Spleen (tissue), 11 donors: Measurements from ENCODE around the gene THAP7. TPM values are rescaled to one million over a fixed set of nuclear protein-coding genes. Genes with fewer than 3 reads are reported as not detected.

Experiments used
- DNase-seq: peaks from one replicate; pipeline ENCODE4 v3.0.0-alpha.2; 2020
- H3K27ac ChIP-seq, 8 donors: fragments of 200-600 bp; sonication (generic) in 7 of 8; 1 replicate in 4 of 8; 2 replicates in 4 of 8; pipeline versions ENCODE4 v1.5.0 to v1.8.0; 2016 to 2021; ENCODE audit warnings: inconsistent platforms in 4 of 8, mild to moderate bottlenecking in 4 of 8, moderate library complexity in 1 of 8
- H3K27me3 ChIP-seq, 7 donors: fragments of 200-600 bp; sonication (generic) in 6 of 7; replicated peaks in 1 of 7; 1 replicate in 4 of 7; 2 replicates in 3 of 7; pipeline versions ENCODE4 v1.5.0 to v1.8.0; 2016 to 2021; ENCODE audit warnings: inconsistent platforms in 3 of 7, mild to moderate bottlenecking in 1 of 7
- H3K36me3 ChIP-seq, 6 donors: fragments of 200-600 bp; sonication (generic) in 5 of 6; 1 replicate in 4 of 6; 2 replicates in 2 of 6; pipeline versions ENCODE4 v1.5.0 to v1.8.0; 2016 to 2021; ENCODE audit warnings: inconsistent platforms in 2 of 6
- H3K4me1 ChIP-seq, 6 donors: fragments of 200-600 bp; sonication (generic) in 5 of 6; 1 replicate in 3 of 6; 2 replicates in 3 of 6; pipeline versions ENCODE4 v1.5.0 to v1.8.0; 2016 to 2021; ENCODE audit warnings: inconsistent platforms in 3 of 6
- H3K4me3 ChIP-seq, 8 donors: fragments of 200-600 bp; sonication (generic) in 7 of 8; 1 replicate in 4 of 8; 2 replicates in 4 of 8; pipeline versions ENCODE4 v1.5.0 to v1.8.0; 2016 to 2021; ENCODE audit warnings: inconsistent platforms in 4 of 8, mild to moderate bottlenecking in 4 of 8, moderate library complexity in 2 of 8
- H3K9me3 ChIP-seq, 8 donors: fragments of 200-600 bp; sonication (generic) in 7 of 8; 1 replicate in 4 of 8; 2 replicates in 4 of 8; pipeline versions ENCODE4 v1.5.0 to v1.8.0; 2016 to 2021; ENCODE audit warnings: inconsistent platforms in 4 of 8
- POLR2A ChIP-seq, 3 donors: fragments of 450-650 bp; IDR thresholded peaks; one replicate each; pipeline ENCODE4 v1.5.1; 2017; ENCODE audit warnings: antibody characterized with exemption in 3 of 3, mild to moderate bottlenecking in 1 of 3
- POLR2AphosphoS5 ChIP-seq, 3 donors: sonication (generic); formaldehyde crosslinking; IDR thresholded peaks; one replicate each; pipeline ENCODE4 v1.5.1; 2017; ENCODE audit warnings: antibody characterized with exemption in 3 of 3
- WGBS, 5 donors: extraction: QIAGEN DNeasy Blood & Tissue Kit in 3 of 5; methylation state at CpG; one replicate each; pipeline versions ENCODE4 v1.1.5 to v1.1.7; 2013 to 2018; 5-methylcytosine and 5-hydroxymethylcytosine counted together
- intact Hi-C: fragments of 100-400 bp; cut with DNase I; formaldehyde crosslinking; loops from one replicate; pipeline ENCODE4 v1.15.0; 2023; ENCODE audit warnings: low total_unique reads
- polyA plus RNA-seq, 3 donors: library from polyadenylated mRNA; stranded (reverse); fragments of 200-250 nt; gene quantifications; one replicate each; pipeline ENCODE4 v1.2.1, GENCODE V29; 2013
- total RNA-seq, 7 donors: library from RNA; depleted of rRNA in 3 of 7; stranded (reverse); fragments of >200 nt in 3 of 7; fragmentation: NEBNext Ultra II Directional in 4 of 7; extraction: Animal tissue kit (Norgen Biotek cat#: 25700) in 4 of 7; gene quantifications; one replicate each; pipeline versions ENCODE4 v1.1.0 to v1.2.1, GENCODE V29; 2016 to 2021
- TF ChIP-seq, protein P1 (sequence below), 11 experiments: fragments of 200-600 bp in 7 of 11; fragments of 450-650 bp in 4 of 11; sonication (generic) in 4 of 11; IDR thresholded peaks in 8 of 11; conservative IDR thresholded peaks in 3 of 11; 1 replicate in 7 of 11; 2 replicates in 4 of 11; pipeline versions ENCODE4 v1.4.0 to v1.8.0; 2016 to 2021; ENCODE audit warnings: antibody characterized with exemption in 11 of 11, inconsistent platforms in 4 of 11, mild to moderate bottlenecking in 1 of 11
- donor health status: healthy with polysubstance abuse.
- donor health status: DM: no; HTN: no; CAD: no; lungs with moderate emphysema.
- donor health status: DM: no; HTN: no; CAD: no.
- donor health status: Bipolar disorder and iron deficiency.
- donor health status: healthy.
- donor health status: DM: no; HTN: no; CAD: no.
- donor health status: DM: yes; HTN: yes; CAD: no.

The THAP7 gene
- total and polyA plus RNA-seq, 10 donors = 16.7 to 53.3 (median 29.6) TPM

DNA sequence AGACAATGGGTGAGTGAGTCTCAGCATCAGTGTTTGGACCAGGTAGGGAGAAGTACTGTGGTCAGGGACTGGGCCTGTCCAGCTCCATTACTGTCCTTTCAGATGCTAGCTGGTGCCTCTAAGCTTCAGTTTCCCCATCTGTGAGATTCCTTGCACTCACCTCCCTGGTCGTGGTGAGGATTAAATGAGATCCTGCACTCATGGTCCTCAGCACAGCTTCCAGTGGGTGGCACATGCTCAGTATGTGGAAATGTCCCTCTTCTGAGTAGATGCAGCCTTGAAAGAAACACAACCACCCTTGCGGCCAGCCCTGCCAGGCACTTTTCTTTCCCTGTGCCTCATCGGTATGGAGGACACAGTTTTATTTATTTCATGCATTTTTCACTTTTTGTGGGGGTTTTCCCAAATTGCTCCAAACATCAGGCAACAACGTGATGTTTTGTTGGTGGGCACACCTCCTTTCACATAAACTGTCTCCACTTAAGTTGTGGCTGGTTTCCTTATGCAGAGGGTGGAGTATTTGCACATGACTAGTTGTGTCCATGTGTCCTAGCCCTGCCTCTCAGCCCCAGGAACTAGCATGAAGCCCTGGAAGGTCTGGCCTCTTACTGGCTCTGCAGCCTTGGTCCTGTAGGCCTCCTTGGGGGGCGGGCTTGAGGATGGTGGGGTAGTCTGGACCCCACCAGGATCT lies 18.7 kb downstream of the THAP7 start:
- intact Hi-C loops = no loop called here
- H3K4me3 ChIP-seq = peak overlapping the region in 7 of 8 donors; percentile 59 to 89 (median 77)
- no peak for DNase-seq
- TF ChIP-seq POLR2A (IDR thresholded peaks at IDR 0.05) (no peak), POLR2AphosphoS5 (IDR thresholded peaks at IDR 0.05) (no peak)
- peak overlapping the region in 3 of 8 donors; percentile 91 to 96 (median 95) for H3K27ac ChIP-seq
- peaks cover 18 to 50% (median 40%) of the 10 kb centered on the region in 6 donors for H3K4me1 ChIP-seq
- peaks cover 0 to 49% (median 26%) of the 10 kb centered on the region in 6 donors for H3K36me3 ChIP-seq
- 71 to 85% (median 78%) methylated on average over 5 of the region's 5 CpGs for WGBS, 5 donors
- peaks cover 0 to 10% (median 7%) of the 10 kb centered on the region in 8 donors for H3K9me3 ChIP-seq
- no peaks in the 10 kb centered on the region for H3K27me3 ChIP-seq

DNA sequence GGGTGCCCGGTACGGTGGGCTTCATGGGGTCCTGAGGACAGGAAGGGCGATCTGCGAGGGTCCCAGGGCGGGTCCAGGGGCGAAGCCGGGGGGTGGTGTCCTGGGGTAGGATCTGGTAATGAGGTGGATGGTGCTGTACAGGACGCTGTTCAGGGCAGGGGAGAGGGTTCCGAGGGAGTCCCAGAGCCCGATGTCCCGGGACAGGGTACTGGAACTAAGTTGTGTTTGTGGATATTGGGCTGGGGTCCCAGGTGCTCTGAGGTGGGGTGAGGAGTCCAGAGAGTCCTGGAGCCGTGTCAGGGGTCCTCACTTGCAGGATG lies 19.4 kb downstream of the THAP7 start:
- Histone ChIP-seq H3K4me3 (peak overlapping the region; percentile 59 to 92 (median 77)), H3K27ac (peak overlapping the region; percentile 87 to 96 (median 94)), H3K4me1 (peaks cover 18 to 50% (median 40%) of the 10 kb centered on the region in 6 donors), H3K9me3 (peaks cover 0 to 13% (median 8%) of the 10 kb centered on the region in 8 donors), H3K36me3 (peaks cover 0 to 42% (median 19%) of the 10 kb centered on the region in 6 donors), H3K27me3 (no peaks in the 10 kb centered on the region)
- WGBS, 5 donors = 2 to 4% (median 4%) methylated on average over 9 to 12 of the region's 12 CpGs
- DNase-seq = no peak
- intact Hi-C loops = no loop called here
- TF ChIP-seq, protein P1, sequence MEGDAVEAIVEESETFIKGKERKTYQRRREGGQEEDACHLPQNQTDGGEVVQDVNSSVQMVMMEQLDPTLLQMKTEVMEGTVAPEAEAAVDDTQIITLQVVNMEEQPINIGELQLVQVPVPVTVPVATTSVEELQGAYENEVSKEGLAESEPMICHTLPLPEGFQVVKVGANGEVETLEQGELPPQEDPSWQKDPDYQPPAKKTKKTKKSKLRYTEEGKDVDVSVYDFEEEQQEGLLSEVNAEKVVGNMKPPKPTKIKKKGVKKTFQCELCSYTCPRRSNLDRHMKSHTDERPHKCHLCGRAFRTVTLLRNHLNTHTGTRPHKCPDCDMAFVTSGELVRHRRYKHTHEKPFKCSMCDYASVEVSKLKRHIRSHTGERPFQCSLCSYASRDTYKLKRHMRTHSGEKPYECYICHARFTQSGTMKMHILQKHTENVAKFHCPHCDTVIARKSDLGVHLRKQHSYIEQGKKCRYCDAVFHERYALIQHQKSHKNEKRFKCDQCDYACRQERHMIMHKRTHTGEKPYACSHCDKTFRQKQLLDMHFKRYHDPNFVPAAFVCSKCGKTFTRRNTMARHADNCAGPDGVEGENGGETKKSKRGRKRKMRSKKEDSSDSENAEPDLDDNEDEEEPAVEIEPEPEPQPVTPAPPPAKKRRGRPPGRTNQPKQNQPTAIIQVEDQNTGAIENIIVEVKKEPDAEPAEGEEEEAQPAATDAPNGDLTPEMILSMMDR (IDR thresholded peaks at IDR 0.05 in 8 of 11, conservative IDR thresholded peaks at IDR 0.05 in 3 of 11) = no peak
- TF ChIP-seq POLR2AphosphoS5 (IDR thresholded peaks at IDR 0.05) = no peak
- no peak for TF ChIP-seq POLR2A (IDR thresholded peaks at IDR 0.05)

DNA sequence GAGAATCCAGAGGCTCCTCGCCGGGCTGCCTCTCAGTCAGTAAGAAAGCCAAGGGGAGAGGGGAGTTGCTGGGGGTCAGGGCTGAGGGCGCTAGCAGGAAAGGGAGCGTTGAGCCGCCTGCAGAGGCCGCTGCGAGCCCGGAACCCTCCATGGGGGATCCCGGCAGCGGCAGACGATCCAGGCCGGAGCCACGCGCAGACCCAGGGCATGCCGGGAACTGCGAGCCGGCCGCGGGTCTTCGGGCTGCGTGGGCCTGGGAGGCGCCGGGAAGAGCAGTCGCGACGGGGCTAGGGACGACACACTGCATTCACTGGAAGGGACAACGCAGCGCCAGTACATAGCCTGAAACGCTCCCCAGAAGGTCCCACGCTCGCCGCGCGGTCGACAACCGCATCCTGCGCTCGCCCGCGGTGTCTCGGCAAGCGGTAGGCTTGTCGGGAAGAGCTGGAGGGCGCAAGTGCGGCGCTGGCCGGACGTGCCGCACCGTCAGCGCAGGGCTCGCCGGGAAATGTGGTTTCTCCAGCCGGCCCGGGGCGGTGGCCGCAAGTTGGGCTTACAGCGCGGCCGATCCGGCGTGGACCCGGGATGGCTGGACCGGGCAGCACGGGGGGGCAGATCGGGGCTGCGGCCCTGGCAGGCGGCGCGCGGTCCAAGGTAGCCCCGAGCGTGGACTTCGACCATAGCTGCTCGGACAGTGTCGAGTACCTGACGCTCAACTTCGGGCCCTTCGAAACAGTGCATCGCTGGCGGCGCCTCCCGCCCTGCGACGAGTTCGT lies 19.9 kb downstream of the THAP7 start, which contains the start of gene LZTR1:
LZTR1 (plus strand) TSS at position 511 of the 776 bp plus-strand sequence; CDS start at position 586, 75 bp downstream.
- H3K36me3 ChIP-seq = peaks cover 0 to 36% (median 13%) of the 10 kb centered on the region in 6 donors
- peak within 1 kb of the TSS; percentile 59 to 92 (median 77) for H3K4me3 ChIP-seq
- no peaks in the 10 kb centered on the region for H3K27me3 ChIP-seq
- TF ChIP-seq, protein P1 (IDR thresholded peaks at IDR 0.05 in 8 of 11, conservative IDR thresholded peaks at IDR 0.05 in 3 of 11) = peak; percentile 25 to 76 (median 59)
- TF ChIP-seq POLR2AphosphoS5 (IDR thresholded peaks at IDR 0.05) (peak; percentile 98 to 99 (median 98)), POLR2A (IDR thresholded peaks at IDR 0.05) (peak in 2 of 3 donors; percentile 44 to 88)
- intact Hi-C loops = no loop called here
- H3K4me1 ChIP-seq = peaks cover 18 to 50% (median 40%) of the 10 kb centered on the region in 6 donors
- 0 to 1% (median 0%) methylated on average over 10 to 87 of the region's 87 CpGs for WGBS, 5 donors
- peak within 1 kb of the TSS; percentile 87 to 96 (median 94) for H3K27ac ChIP-seq
- DNase-seq = peak; percentile 97
- peaks cover 0 to 13% (median 8%) of the 10 kb centered on the region in 8 donors for H3K9me3 ChIP-seq

DNA sequence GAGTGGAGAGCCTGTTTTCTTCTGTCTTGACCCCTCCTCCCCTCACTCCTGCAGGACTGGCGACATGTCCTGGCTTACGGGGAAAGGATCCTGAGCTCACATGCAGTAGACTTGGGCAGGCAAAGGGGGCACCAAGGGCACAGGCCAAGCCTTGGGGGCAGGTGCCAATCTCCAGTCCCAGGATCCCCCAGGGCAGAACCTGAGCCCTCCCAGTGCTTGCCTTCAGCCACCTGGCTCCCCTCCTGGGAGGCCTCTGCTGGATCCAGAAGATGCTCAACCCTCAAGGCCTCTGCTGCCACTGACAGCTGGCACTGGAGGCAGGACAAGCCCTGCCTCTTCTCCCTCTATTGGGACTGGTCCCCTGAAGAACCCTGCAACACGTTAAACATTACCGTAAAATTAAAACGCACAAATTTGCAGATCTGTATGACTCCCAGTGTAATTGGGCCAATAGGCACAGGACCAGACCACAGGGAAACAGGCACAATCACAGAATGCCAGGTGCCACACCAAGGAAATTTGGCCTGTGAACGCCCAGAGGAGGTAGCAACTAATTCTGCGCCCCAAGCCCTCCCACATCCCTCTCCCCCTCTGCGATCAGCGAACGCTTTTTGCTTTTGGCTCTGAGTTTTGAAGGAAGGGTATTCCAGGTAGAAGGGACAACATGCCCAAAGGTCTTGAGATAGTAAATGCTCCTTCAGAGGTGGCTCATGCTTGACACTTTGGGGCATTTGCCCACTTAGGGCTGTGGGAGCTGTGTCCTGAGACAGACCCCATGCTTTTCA lies 20.8 kb downstream of the THAP7 start:
- 71 to 76% (median 75%) methylated on average over 10 of the region's 10 CpGs for WGBS, 5 donors
- Histone ChIP-seq H3K27me3 (no peaks in the 10 kb centered on the region), H3K36me3 (peaks cover 0 to 28% (median 8%) of the 10 kb centered on the region in 6 donors), H3K27ac (peak overlapping the region; percentile 87 to 96 (median 94)), H3K4me1 (peaks cover 18 to 50% (median 40%) of the 10 kb centered on the region in 6 donors), H3K4me3 (peak overlapping the region; percentile 59 to 92 (median 77)), H3K9me3 (peaks cover 0 to 13% (median 8%) of the 10 kb centered on the region in 8 donors)
- intact Hi-C loops = no loop called here
- no peak for DNase-seq
- TF ChIP-seq POLR2A (IDR thresholded peaks at IDR 0.05) = no peak
- no peak for TF ChIP-seq POLR2AphosphoS5 (IDR thresholded peaks at IDR 0.05)
- TF ChIP-seq, protein P1 (IDR thresholded peaks at IDR 0.05 in 8 of 11, conservative IDR thresholded peaks at IDR 0.05 in 3 of 11) = no peak
